K562 (cell line): ENCODE data around the gene UCHL5. TPM values are rescaled to one million over a fixed set of nuclear protein-coding genes. Genes with fewer than 3 reads are reported as not detected.

Source experiments
- DMBX1 ChIP-seq: fragments of 250-450 bp; sonication (Bioruptor Pico); IDR thresholded peaks from 2 replicates; pipeline ENCODE4 v1.8.0; 2022; ENCODE audit warnings: inconsistent platforms, mild to moderate bottlenecking, moderate library complexity, borderline replicate concordance
- ETV6 ChIP-seq, 3 experiments: fragments of 150-350 bp in 1 of 3; sonication (generic) in 1 of 3; formaldehyde crosslinking in 1 of 3; IDR thresholded peaks; 2 replicates each; pipeline versions ENCODE4 v1.6.1 to v1.8.0; 2014 to 2022; ENCODE audit warnings: borderline replicate concordance in 2 of 3, low read depth in 2 of 3, antibody characterized with exemption in 1 of 3, low read length in 1 of 3, mild to moderate bottlenecking in 1 of 3, missing genetic modification reagents in 1 of 3
- GABPB1 ChIP-seq: sonication (generic); formaldehyde crosslinking; IDR thresholded peaks from 2 replicates; pipeline ENCODE4 v1.8.0; 2022; ENCODE audit warnings: mild to moderate bottlenecking, missing genetic modification reagents
- HDAC1 ChIP-seq, 2 experiments: fragments of 450-650 bp; IDR thresholded peaks; 2 replicates each; pipeline ENCODE4 v1.6.1; 2016 to 2017; ENCODE audit warnings: inconsistent platforms in 1 of 2, mild to moderate bottlenecking in 1 of 2, moderate library complexity in 1 of 2
- HLTF ChIP-seq: fragments of 450-650 bp; IDR thresholded peaks from 2 replicates; pipeline ENCODE4 v1.6.1; 2016
- HNRNPK ChIP-seq: fragments of 200-400 bp; formaldehyde crosslinking; IDR thresholded peaks from one replicate; pipeline ENCODE4 v1.6.1; 2018; ENCODE audit warnings: mild to moderate bottlenecking, low read depth, low read length; ENCODE audit not compliant: poor library complexity, severe bottlenecking
- KAT2B ChIP-seq: IDR thresholded peaks from one replicate; pipeline ENCODE4 v1.6.1; 2012; ENCODE audit warnings: low read depth, mild to moderate bottlenecking, control low read depth, inconsistent platforms, low read length, moderate library complexity
- KDM2B ChIP-seq: fragments of 250-450 bp; sonication (Bioruptor Pico); IDR thresholded peaks from 2 replicates; pipeline ENCODE4 v1.8.0; 2021; ENCODE audit warnings: mild to moderate bottlenecking, moderate library complexity
- KDM5B ChIP-seq: fragments of 200-600 bp; sonication (generic); IDR thresholded peaks from 2 replicates; pipeline ENCODE4 v1.6.1; 2012; ENCODE audit warnings: low read depth, mild to moderate bottlenecking, moderate library complexity, low read length, control low read depth, inconsistent platforms; ENCODE audit not compliant: insufficient replicate concordance
- LEF1 ChIP-seq: fragments of 450-650 bp; IDR thresholded peaks from 2 replicates; pipeline ENCODE4 v1.6.1; 2016; ENCODE audit warnings: mild to moderate bottlenecking
- NCOA1 ChIP-seq: fragments of 450-650 bp; IDR thresholded peaks from 2 replicates; pipeline ENCODE4 v1.6.1; 2016; ENCODE audit warnings: low read depth
- NONO ChIP-seq, 2 experiments: fragments of 200-400 bp in 1 of 2; fragments of 450-650 bp in 1 of 2; formaldehyde crosslinking in 1 of 2; IDR thresholded peaks; 2 replicates each; pipeline ENCODE4 v1.6.1; 2017; ENCODE audit warnings: low read depth in 2 of 2, mild to moderate bottlenecking in 2 of 2, moderate library complexity in 2 of 2, low read length in 1 of 2
- OTX1 ChIP-seq: fragments of 450-650 bp; formaldehyde crosslinking; IDR thresholded peaks from 2 replicates; pipeline ENCODE4 v1.4.0; 2022; ENCODE audit warnings: mild to moderate bottlenecking
- RBM25 ChIP-seq: fragments of 200-400 bp; formaldehyde crosslinking; IDR thresholded peaks from 2 replicates; pipeline ENCODE4 v1.6.1; 2018; ENCODE audit warnings: low read length, low read depth, moderate library complexity; ENCODE audit not compliant: severe bottlenecking
- SAP30 ChIP-seq: fragments of 200-600 bp; sonication (generic); IDR thresholded peaks from 2 replicates; pipeline ENCODE4 v1.6.1; 2012; ENCODE audit warnings: borderline replicate concordance, low read depth, mild to moderate bottlenecking, moderate library complexity, low read length, control low read depth, inconsistent platforms; ENCODE audit not compliant: insufficient read depth, poor library complexity, severe bottlenecking
- SOX6 ChIP-seq: fragments of 450-650 bp; IDR thresholded peaks from 2 replicates; pipeline ENCODE4 v1.6.1; 2014; ENCODE audit warnings: mild to moderate bottlenecking
- SP2 ChIP-seq: IDR thresholded peaks from 2 replicates; pipeline ENCODE4 v1.6.1; 2011; ENCODE audit warnings: mild to moderate bottlenecking, low read depth, low read length, moderate library complexity; ENCODE audit not compliant: poor library complexity, severe bottlenecking; ENCODE audit errors: extremely low read depth
- VEZF1 ChIP-seq: fragments of 200-800 bp; sonication (Bioruptor generic); IDR thresholded peaks from 2 replicates; pipeline ENCODE4 v1.6.1; 2017; ENCODE audit warnings: missing genetic modification characterization, missing compliant biosample characterization
- ZNF133 ChIP-seq: fragments of 250-450 bp; sonication (Bioruptor Pico); IDR thresholded peaks from 2 replicates; pipeline ENCODE4 v1.4.0; 2020; ENCODE audit warnings: mild to moderate bottlenecking
- ZNF224 ChIP-seq: sonication (generic); formaldehyde crosslinking; IDR thresholded peaks from 2 replicates; pipeline ENCODE4 v1.8.0; 2022; ENCODE audit warnings: mild to moderate bottlenecking, missing genetic modification reagents
- ZNF445 ChIP-seq: fragments of 250-450 bp; sonication (Bioruptor Pico); IDR thresholded peaks from 2 replicates; pipeline ENCODE4 v1.4.0; 2020; ENCODE audit warnings: low read depth, mild to moderate bottlenecking, moderate library complexity
- ZNF77 ChIP-seq: fragments of 250-450 bp; sonication (Bioruptor Pico); IDR thresholded peaks from 2 replicates; pipeline ENCODE4 v1.5.0; 2020
- polyA plus RNA-seq, 8 experiments: library from polyadenylated mRNA; depleted of rRNA in 4 of 8; stranded (reverse) in 5 of 8; unstranded in 3 of 8; fragments of >200 nt; fragmentation: Nextera tagmentation in 2 of 8; fragmentation: Illumina TruSeq in 1 of 8; extraction: Ambion mirVana in 2 of 8; extraction: Trizol in 1 of 8; gene quantifications; 2 replicates each; pipeline versions ENCODE4 v1.2.1 to v1.2.3, GENCODE V29; 2011 to 2014; ENCODE audit warnings: inconsistent platforms in 1 of 8, missing spikeins in 1 of 8
- total RNA-seq, 7 experiments: library from RNA; depleted of rRNA in 6 of 7; stranded (reverse); fragments of >200 nt in 6 of 7; fragmentation: Illumina TruSeq in 2 of 7; extraction: Trizol in 2 of 7; gene quantifications; 2 replicates each; pipeline versions ENCODE4 v1.2.1 to v1.2.3, GENCODE V29; 2011 to 2021; ENCODE audit warnings: low replicate concordance in 1 of 7
- TF ChIP-seq, protein P1 (sequence below): fragments of 250-450 bp; sonication (Bioruptor Pico); IDR thresholded peaks from 2 replicates; pipeline ENCODE4 v1.5.0; 2020; ENCODE audit warnings: mild to moderate bottlenecking
- TF ChIP-seq, protein P2 (sequence below): sonication (generic); formaldehyde crosslinking; IDR thresholded peaks from 2 replicates; pipeline ENCODE4 v1.8.0; 2022; ENCODE audit warnings: mild to moderate bottlenecking, missing genetic modification reagents

Gene UCHL5
- total and polyA plus RNA-seq, 9 of the 15 experiments (the other 6 are each of a cell fraction or from before 2014, with no cell fraction given): 61.0 to 206 (median 122) TPM

GRCh38 chr1:193058529-193059281 is 455 bp downstream of the UCHL5 start (continued):
- 0 out of 2 replicates have a peak, but pooled peaks have one; percentile 54 for TF ChIP-seq KDM2B
- no peak for TF ChIP-seq SOX6
- no peak; the same call in 1 of the 2 replicates for TF ChIP-seq GABPB1 (CRISPR knock-in tag)
- TF ChIP-seq SP2: no peak
- no peak for TF ChIP-seq ZNF77 (CRISPR knock-in tag)
- TF ChIP-seq, protein P1, sequence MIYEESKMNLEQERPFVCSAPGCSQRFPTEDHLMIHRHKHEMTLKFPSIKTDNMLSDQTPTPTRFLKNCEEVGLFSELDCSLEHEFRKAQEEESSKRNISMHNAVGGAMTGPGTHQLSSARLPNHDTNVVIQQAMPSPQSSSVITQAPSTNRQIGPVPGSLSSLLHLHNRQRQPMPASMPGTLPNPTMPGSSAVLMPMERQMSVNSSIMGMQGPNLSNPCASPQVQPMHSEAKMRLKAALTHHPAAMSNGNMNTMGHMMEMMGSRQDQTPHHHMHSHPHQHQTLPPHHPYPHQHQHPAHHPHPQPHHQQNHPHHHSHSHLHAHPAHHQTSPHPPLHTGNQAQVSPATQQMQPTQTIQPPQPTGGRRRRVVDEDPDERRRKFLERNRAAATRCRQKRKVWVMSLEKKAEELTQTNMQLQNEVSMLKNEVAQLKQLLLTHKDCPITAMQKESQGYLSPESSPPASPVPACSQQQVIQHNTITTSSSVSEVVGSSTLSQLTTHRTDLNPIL (CRISPR knock-in tag): no peak
- no peak for TF ChIP-seq ETV6 (IDR thresholded peaks at IDR 0.05; ENCODE audit: borderline replicate concordance in 1 of 2, low read depth in 2 of 2, low read length in 1 of 2)
- no peak for TF ChIP-seq ETV6 (CRISPR knock-in tag; IDR thresholded peaks at IDR 0.05; ENCODE audit: borderline replicate concordance)
- peak; percentile 32 for TF ChIP-seq KDM5B
- peak; percentile 54; the same call in 1 of the 2 replicates for TF ChIP-seq DMBX1 (CRISPR knock-in tag)
- TF ChIP-seq VEZF1 (CRISPR knock-in tag): no peak
- no peak for TF ChIP-seq RBM25
- no peak for TF ChIP-seq HNRNPK
- TF ChIP-seq LEF1: 0 out of 2 replicates have a peak, but pooled peaks have one; percentile 11
- TF ChIP-seq KAT2B: no peak
- TF ChIP-seq ZNF224 (CRISPR knock-in tag): no peak
- TF ChIP-seq, protein P2, sequence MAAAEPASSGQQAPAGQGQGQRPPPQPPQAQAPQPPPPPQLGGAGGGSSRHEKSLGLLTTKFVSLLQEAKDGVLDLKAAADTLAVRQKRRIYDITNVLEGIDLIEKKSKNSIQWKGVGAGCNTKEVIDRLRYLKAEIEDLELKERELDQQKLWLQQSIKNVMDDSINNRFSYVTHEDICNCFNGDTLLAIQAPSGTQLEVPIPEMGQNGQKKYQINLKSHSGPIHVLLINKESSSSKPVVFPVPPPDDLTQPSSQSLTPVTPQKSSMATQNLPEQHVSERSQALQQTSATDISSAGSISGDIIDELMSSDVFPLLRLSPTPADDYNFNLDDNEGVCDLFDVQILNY (CRISPR knock-in tag): 0 out of 2 replicates have a peak, but pooled peaks have one; percentile 4
- no peak for TF ChIP-seq HDAC1 (IDR thresholded peaks at IDR 0.05)
- TF ChIP-seq NONO (IDR thresholded peaks at IDR 0.05; ENCODE audit: low read depth in 2 of 2, low read length in 1 of 2): no peak
- 0 out of 2 replicates have a peak, but pooled peaks have one; percentile 34 for TF ChIP-seq HLTF
- TF ChIP-seq NCOA1: no peak
- TF ChIP-seq OTX1 (CRISPR knock-in tag): 0 out of 2 replicates have a peak, but pooled peaks have one; percentile 79
- no peak for TF ChIP-seq ZNF133 (CRISPR knock-in tag)
- peak; percentile 3 for TF ChIP-seq SAP30
- TF ChIP-seq ZNF445: no peak
